Measurements from ENCODE around the gene BLOC1S1.

The BLOC1S1 gene

GRCh38 chr12:55728939-55729818 is 13.3 kb downstream of the BLOC1S1 start, which contains the start of gene CD63:
Gene CD63 (minus strand): TSS chr12:55729009. CDS start chr12:55728341, 668 bp downstream.
- DNase-seq, result peak; percentile 95 to 96

GRCh38 chr12:55729819-55730818 is 14.3 kb downstream of the BLOC1S1 start:
- peak in 1 of 2 donors; percentile 53 for DNase-seq

GRCh38 chr12:55732288-55732687 is 16.4 kb downstream of the BLOC1S1 start:
- no peak for DNase-seq

GRCh38 chr12:55733021-55733555 is 17.2 kb downstream of the BLOC1S1 start:
- DNase-seq, result no peak

GRCh38 chr12:55733858-55734257 is 18.0 kb downstream of the BLOC1S1 start:
- DNase-seq, result no peak

- DNase-seq, result no peak
Observed at GRCh38 chr12:55734595-55734994, 18.7 kb downstream of the BLOC1S1 start.

GRCh38 chr12:55736076-55736475 is 20.2 kb downstream of the BLOC1S1 start:
- DNase-seq, result no peak

GRCh38 chr12:55736780-55737580 is 21.1 kb downstream of the BLOC1S1 start:
- DNase-seq, result peak; percentile 51 to 84

GRCh38 chr12:55737581-55738122 is 21.8 kb downstream of the BLOC1S1 start:
- no peak for DNase-seq

GRCh38 chr12:55738123-55739024 is 22.5 kb downstream of the BLOC1S1 start:
- peak; percentile 72 to 100 for DNase-seq

GRCh38 chr12:55739025-55739378 is 23.2 kb downstream of the BLOC1S1 start:
- DNase-seq, result no peak

- DNase-seq, result no peak
Observed at GRCh38 chr12:55741931-55742680, 26.3 kb downstream of the BLOC1S1 start.

- peak in 1 of 2 donors; percentile 20 for DNase-seq
Observed at GRCh38 chr12:55742719-55743405, 27.0 kb downstream of the BLOC1S1 start, which contains the start of gene GDF11. Gene GDF11 (plus strand): TSS chr12:55743122. CDS start chr12:55743317, 195 bp downstream.

- DNase-seq, result peak; percentile 35 to 58
Observed at GRCh38 chr12:55743406-55744339, 27.8 kb downstream of the BLOC1S1 start.

GRCh38 chr12:55744340-55745030 is 28.6 kb downstream of the BLOC1S1 start:
- no peak for DNase-seq

- no peak for DNase-seq
Observed at GRCh38 chr12:55745361-55746173, 29.7 kb downstream of the BLOC1S1 start.
